ENCODE measurements around the gene RPL10. TPM values are rescaled to one million over a fixed set of nuclear protein-coding genes. Genes with fewer than 3 reads are reported as not detected.

Gene RPL10
- total and polyA plus RNA-seq, 2 of the 8 experiments (the other 6 are each of a cell fraction or from before 2014, with no cell fraction given), result 2,633 to 4,293 TPM

DNA sequence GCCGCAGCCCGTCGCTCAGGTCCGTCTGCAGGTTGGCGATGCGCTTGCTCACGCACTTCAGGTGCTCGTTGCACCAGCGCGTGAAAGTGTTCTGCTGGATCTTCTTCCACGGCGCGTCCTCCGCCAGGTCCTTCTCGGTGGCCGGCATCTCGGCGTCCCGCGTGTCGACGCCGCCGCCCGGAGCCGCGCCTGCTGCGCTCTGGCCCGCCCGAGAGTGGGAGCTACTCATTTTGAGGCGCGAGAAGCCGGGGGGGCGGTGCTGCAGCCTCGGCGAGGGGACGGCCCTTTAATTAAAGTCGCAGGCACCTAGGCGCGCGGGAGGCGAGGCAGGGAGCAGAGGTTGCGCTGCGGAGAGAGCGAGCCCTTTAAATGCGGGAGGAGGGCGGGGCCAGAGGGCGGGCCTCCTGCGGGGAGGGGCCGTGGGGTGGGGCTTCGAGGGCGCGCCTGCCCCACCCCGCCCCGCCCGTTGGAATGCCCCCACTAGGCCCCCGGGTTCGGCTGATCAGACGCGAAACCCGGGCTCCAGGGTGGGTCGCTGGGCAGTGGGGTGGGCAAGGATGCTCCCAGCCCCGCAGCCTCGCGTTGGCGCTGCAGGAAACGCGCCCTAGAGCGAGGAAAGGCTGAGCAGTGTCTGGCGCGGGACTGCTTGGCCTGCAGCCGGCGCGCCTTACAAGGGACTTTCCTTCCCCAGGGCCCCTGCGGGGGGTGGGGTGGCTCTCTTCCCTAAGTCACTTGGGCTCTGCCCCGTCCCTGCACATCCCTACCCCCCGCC lies 27.0 kb upstream of the RPL10 start (continued):
- TF ChIP-seq PHF8 (conservative IDR thresholded peaks at IDR 0.05; ENCODE audit: low read depth, low read length), result peak; percentile 79
- TF ChIP-seq HDAC2 (IDR thresholded peaks at IDR 0.05; ENCODE audit: borderline replicate concordance in 1 of 2, low read depth in 2 of 2, low read length in 2 of 2), result 0 out of 4 replicates have a peak, but pooled peaks of 1 of the 2 experiments have one; percentile 5
- TF ChIP-seq, protein P1, sequence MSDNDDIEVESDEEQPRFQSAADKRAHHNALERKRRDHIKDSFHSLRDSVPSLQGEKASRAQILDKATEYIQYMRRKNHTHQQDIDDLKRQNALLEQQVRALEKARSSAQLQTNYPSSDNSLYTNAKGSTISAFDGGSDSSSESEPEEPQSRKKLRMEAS (IDR thresholded peaks at IDR 0.05), result peak; percentile 89
- 0 out of 2 replicates have a peak, but pooled peaks have one; percentile 40 for TF ChIP-seq CREB1 (IDR thresholded peaks at IDR 0.05)
- TF ChIP-seq POLR2A (IDR thresholded peaks at IDR 0.05; ENCODE audit: control extremely low read depth in 1 of 2, low read depth in 2 of 2, low read length in 2 of 2), result peak in 1 of 2 experiments; percentile 96; a peak in 2 of 3 replicates
- TF ChIP-seq KDM5A (IDR thresholded peaks at IDR 0.05; ENCODE audit: low read length), result no peak
- TF ChIP-seq SP4 (IDR thresholded peaks at IDR 0.05; ENCODE audit: low read length), result peak; percentile 51; the same call in 1 of the 2 replicates
- TF ChIP-seq TCF12 (IDR thresholded peaks at IDR 0.05; ENCODE audit: low read depth, low read length), result no peak
- 0 out of 4 replicates have a peak, but pooled peaks have one; percentile 27 to 51 for TF ChIP-seq SIN3A (conservative IDR thresholded peaks at IDR 0.05 in 1 of 2, IDR thresholded peaks at IDR 0.05 in 1 of 2; ENCODE audit: low read depth in 1 of 2, low read length in 2 of 2)
- no peak for TF ChIP-seq SUZ12 (IDR thresholded peaks at IDR 0.05; ENCODE audit: low read length)
- TF ChIP-seq CEBPB (IDR thresholded peaks at IDR 0.05; ENCODE audit: low read depth, low read length), result no peak
- TF ChIP-seq KDM1A (IDR thresholded peaks at IDR 0.05; ENCODE audit: borderline replicate concordance, low read length), result no peak
- no peak for TF ChIP-seq JUN (IDR thresholded peaks at IDR 0.05; ENCODE audit: low read depth, low read length)
- TF ChIP-seq, protein P2, sequence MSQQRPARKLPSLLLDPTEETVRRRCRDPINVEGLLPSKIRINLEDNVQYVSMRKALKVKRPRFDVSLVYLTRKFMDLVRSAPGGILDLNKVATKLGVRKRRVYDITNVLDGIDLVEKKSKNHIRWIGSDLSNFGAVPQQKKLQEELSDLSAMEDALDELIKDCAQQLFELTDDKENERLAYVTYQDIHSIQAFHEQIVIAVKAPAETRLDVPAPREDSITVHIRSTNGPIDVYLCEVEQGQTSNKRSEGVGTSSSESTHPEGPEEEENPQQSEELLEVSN (IDR thresholded peaks at IDR 0.05), result no peak
